Measurements from ENCODE around the gene SMIM13.

DNA sequence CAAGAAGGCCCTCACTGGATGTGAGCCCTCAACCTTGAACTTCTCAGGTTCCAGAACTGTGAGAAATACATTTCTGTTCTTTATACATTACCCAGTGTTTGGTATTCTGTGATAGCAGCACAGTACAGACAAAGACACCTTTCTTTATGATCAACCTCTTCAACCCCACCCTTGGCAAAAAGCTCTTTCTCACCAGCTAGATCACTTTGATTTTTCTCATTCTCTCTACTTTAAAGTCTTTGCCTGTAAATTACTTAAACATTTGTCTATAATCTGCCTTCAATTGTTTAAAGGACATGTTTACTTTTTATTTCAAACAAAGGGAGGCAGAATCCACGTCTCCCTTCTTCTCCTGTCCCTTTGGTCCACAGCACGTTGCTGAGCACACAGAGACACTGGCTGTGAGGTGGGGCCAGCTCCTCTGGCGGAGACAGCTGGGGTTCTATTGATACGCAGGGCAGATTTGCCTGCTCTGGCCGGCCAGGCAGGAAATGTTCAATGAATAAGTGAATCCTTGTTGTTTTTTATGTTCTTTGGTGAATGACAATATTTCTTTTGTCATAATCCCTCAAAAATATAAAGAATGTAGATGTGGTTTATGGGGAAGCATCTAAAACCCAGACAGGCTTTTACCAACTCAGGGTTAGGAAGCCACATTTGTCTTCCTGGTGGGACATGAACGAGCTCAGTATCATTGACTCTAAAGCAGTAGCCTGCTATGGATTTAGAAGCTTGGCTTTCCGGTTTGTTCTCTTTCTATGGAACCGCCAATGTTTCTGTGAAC, 86.0 kb downstream of the SMIM13 start:
- TF ChIP-seq, protein P1, sequence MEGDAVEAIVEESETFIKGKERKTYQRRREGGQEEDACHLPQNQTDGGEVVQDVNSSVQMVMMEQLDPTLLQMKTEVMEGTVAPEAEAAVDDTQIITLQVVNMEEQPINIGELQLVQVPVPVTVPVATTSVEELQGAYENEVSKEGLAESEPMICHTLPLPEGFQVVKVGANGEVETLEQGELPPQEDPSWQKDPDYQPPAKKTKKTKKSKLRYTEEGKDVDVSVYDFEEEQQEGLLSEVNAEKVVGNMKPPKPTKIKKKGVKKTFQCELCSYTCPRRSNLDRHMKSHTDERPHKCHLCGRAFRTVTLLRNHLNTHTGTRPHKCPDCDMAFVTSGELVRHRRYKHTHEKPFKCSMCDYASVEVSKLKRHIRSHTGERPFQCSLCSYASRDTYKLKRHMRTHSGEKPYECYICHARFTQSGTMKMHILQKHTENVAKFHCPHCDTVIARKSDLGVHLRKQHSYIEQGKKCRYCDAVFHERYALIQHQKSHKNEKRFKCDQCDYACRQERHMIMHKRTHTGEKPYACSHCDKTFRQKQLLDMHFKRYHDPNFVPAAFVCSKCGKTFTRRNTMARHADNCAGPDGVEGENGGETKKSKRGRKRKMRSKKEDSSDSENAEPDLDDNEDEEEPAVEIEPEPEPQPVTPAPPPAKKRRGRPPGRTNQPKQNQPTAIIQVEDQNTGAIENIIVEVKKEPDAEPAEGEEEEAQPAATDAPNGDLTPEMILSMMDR (IDR thresholded peaks at IDR 0.05): no peak
- no peak for TF ChIP-seq EZH2phosphoT487 (IDR thresholded peaks at IDR 0.05)

Measured in neural progenitor cell (in vitro differentiated cells).